CD14-positive monocyte (primary cell): ENCODE measurements around the gene CDKN2C. TPM values are rescaled to one million over a fixed set of nuclear protein-coding genes. Genes with fewer than 3 reads are reported as not detected.

Source experiments
- DNase-seq, 3 donors: peaks; one replicate each; pipeline ENCODE4 v3.0.0-alpha.2; 2011 to 2022
- H2AFZ ChIP-seq: 2 replicates; pipeline ENCODE4 v1.6.0; 2012; ENCODE audit warnings: mild to moderate bottlenecking, low read depth, low read length, inconsistent platforms; ENCODE audit not compliant: insufficient read depth, poor library complexity, severe bottlenecking
- H3K27ac ChIP-seq, 2 donors: 1 replicate in 1 of 2; 2 replicates in 1 of 2; pipeline ENCODE4 v1.5.1; 2012 to 2013; ENCODE audit warnings: low read length in 2 of 2, control low read depth in 1 of 2, inconsistent platforms in 1 of 2, low read depth in 1 of 2, mild to moderate bottlenecking in 1 of 2
- H3K27me3 ChIP-seq, 2 donors: one replicate each; pipeline versions ENCODE4 v1.6.0 to v1.6.1; 2011 to 2013; ENCODE audit warnings: low read length in 2 of 2; ENCODE audit not compliant: control insufficient read depth in 2 of 2, insufficient read depth in 2 of 2
- H3K36me3 ChIP-seq, 2 donors: replicated peaks in 1 of 2; 1 replicate in 1 of 2; 2 replicates in 1 of 2; pipeline versions ENCODE4 v1.5.1 to v1.6.1; 2012 to 2013; ENCODE audit warnings: low read length in 2 of 2, control low read depth in 1 of 2, inconsistent platforms in 1 of 2, mild to moderate bottlenecking in 1 of 2; ENCODE audit not compliant: insufficient read depth in 2 of 2, control insufficient read depth in 1 of 2
- H3K4me1 ChIP-seq, 2 donors: 1 replicate in 1 of 2; 2 replicates in 1 of 2; pipeline versions ENCODE4 v1.5.1 to v1.6.1; 2012 to 2013; ENCODE audit warnings: low read length in 2 of 2, control low read depth in 1 of 2, inconsistent platforms in 1 of 2, mild to moderate bottlenecking in 1 of 2, moderate library complexity in 1 of 2; ENCODE audit not compliant: insufficient read depth in 2 of 2, control insufficient read depth in 1 of 2
- H3K4me2 ChIP-seq: replicated peaks from 2 replicates; pipeline ENCODE3; 2012; ENCODE audit warnings: low read length, moderate library complexity, mild to moderate bottlenecking; ENCODE audit not compliant: poor library complexity, severe bottlenecking; ENCODE audit errors: extremely low read depth
- H3K4me3 ChIP-seq, 3 experiments: fragments of 200-600 bp in 1 of 3; sonication (generic) in 1 of 3; replicated peaks in 1 of 3; 1 replicate in 2 of 3; 2 replicates in 1 of 3; pipeline ENCODE4 v1.5.1; 2011 to 2013; ENCODE audit warnings: low read length in 3 of 3, mild to moderate bottlenecking in 3 of 3, control low read depth in 2 of 3, low read depth in 2 of 3, inconsistent platforms in 1 of 3, moderate library complexity in 1 of 3
- H3K79me2 ChIP-seq: 2 replicates; pipeline ENCODE4 v1.6.0; 2012; ENCODE audit warnings: mild to moderate bottlenecking, control low read depth, inconsistent platforms, low read length, moderate library complexity; ENCODE audit not compliant: insufficient read depth
- H3K9ac ChIP-seq: 2 replicates; pipeline ENCODE4 v1.6.0; 2017; ENCODE audit warnings: low read length, mild to moderate bottlenecking; ENCODE audit not compliant: insufficient read depth, poor library complexity, severe bottlenecking
- H3K9me3 ChIP-seq, 2 donors: replicated peaks in 1 of 2; 1 replicate in 1 of 2; 2 replicates in 1 of 2; pipeline versions ENCODE4 v1.5.1 to v1.6.1; 2012 to 2013; ENCODE audit warnings: low read length in 2 of 2, control low read depth in 1 of 2; ENCODE audit not compliant: control insufficient read depth in 1 of 2, insufficient read depth in 1 of 2
- H4K20me1 ChIP-seq: 2 replicates; pipeline ENCODE4 v1.6.0; 2012; ENCODE audit warnings: mild to moderate bottlenecking, low read length, control low read depth, moderate library complexity; ENCODE audit not compliant: insufficient read depth
- H3K27ac Mint-ChIP-seq, 7 donors: one replicate each; pipeline ENCODE4 v1.8.0; 2020; ENCODE audit warnings: mild to moderate bottlenecking in 7 of 7, mixed read lengths in 7 of 7, moderate library complexity in 6 of 7, inconsistent platforms in 2 of 7
- H3K27me3 Mint-ChIP-seq, 3 donors: one replicate each; pipeline ENCODE4 v1.8.0; 2021 to 2022; ENCODE audit warnings: low read depth in 3 of 3, mild to moderate bottlenecking in 3 of 3, mixed read lengths in 3 of 3, moderate library complexity in 3 of 3, inconsistent platforms in 1 of 3
- H3K36me3 Mint-ChIP-seq, 2 donors: one replicate each; pipeline ENCODE4 v1.8.0; 2020; ENCODE audit warnings: mixed read lengths in 2 of 2, inconsistent platforms in 1 of 2, mild to moderate bottlenecking in 1 of 2
- H3K4me1 Mint-ChIP-seq: one replicate; pipeline ENCODE4 v1.8.0; 2020; ENCODE audit warnings: mild to moderate bottlenecking, mixed read lengths
- H3K4me3 Mint-ChIP-seq, 2 donors: one replicate each; pipeline ENCODE4 v1.8.0; 2020; ENCODE audit warnings: mild to moderate bottlenecking in 2 of 2, mixed read lengths in 2 of 2, moderate library complexity in 1 of 2
- H3K9me3 Mint-ChIP-seq, 7 donors: one replicate each; pipeline ENCODE4 v1.8.0; 2020 to 2022; ENCODE audit warnings: mixed read lengths in 7 of 7, mild to moderate bottlenecking in 6 of 7, moderate library complexity in 6 of 7, inconsistent platforms in 2 of 7
- WGBS: methylation state at CpG from one replicate; pipeline ENCODE4 v1.1.5; 2013; ENCODE audit warnings: missing lambda C conversion rate; ENCODE audit not compliant: insufficient coverage; 5-methylcytosine and 5-hydroxymethylcytosine counted together
- intact Hi-C, 2 donors: fragments of 100-400 bp; cut with micrococcal nuclease; formaldehyde crosslinking; loops; one replicate each; pipeline versions ENCODE4 v1.15.0 to v1.15.1; 2023
- polyA plus RNA-seq, 3 donors: library from polyadenylated mRNA; depleted of rRNA in 1 of 3; unstranded in 2 of 3; stranded (reverse) in 1 of 3; fragments of 300-500 nt in 2 of 3; fragments of >200 nt in 1 of 3; fragmentation: Illumina TruSeq in 2 of 3; gene quantifications; 1 replicate in 2 of 3; 2 replicates in 1 of 3; pipeline ENCODE4 v1.2.3, GENCODE V29; 2012 to 2021
- TF ChIP-seq, protein P1 (sequence below): fragments of 200-600 bp; IDR thresholded peaks from one replicate; pipeline ENCODE4 v1.8.0; 2022; ENCODE audit warnings: antibody characterized with exemption, mild to moderate bottlenecking

CDKN2C gene
- polyA plus RNA-seq, 3 donors: 5.3 to 9.9 (median 7.4) TPM

GRCh38 chr1:50929376-50929958 lies 40.6 kb upstream of the CDKN2C start:
- Histone ChIP-seq H3K4me3 (no peak overlapping the region), H3K9ac (no peak overlapping the region), H3K79me2 (peaks cover 58% of the 10 kb centered on the region), H3K27me3 (no peaks in the 10 kb centered on the region), H3K27ac (no peak overlapping the region), H3K9me3 (peaks cover 0 to 2% of the 10 kb centered on the region in 2 donors), H2AFZ (no peak overlapping the region), H3K36me3 (no peaks in the 10 kb centered on the region), H4K20me1 (peaks cover 5% of the 10 kb centered on the region), H3K4me1 (no peaks in the 10 kb centered on the region), H3K4me2 (no peak overlapping the region)
- Mint-ChIP-seq H3K9me3 (peaks cover 0 to 11% (median 5%) of the 10 kb centered on the region in 7 donors), H3K4me3 (no peak overlapping the region), H3K36me3 (peaks cover 10 to 16% of the 10 kb centered on the region in 2 donors), H3K4me1 (peaks cover 4% of the 10 kb centered on the region), H3K27me3 (no peaks in the 10 kb centered on the region), H3K27ac (no peak overlapping the region)
- TF ChIP-seq, protein P1, sequence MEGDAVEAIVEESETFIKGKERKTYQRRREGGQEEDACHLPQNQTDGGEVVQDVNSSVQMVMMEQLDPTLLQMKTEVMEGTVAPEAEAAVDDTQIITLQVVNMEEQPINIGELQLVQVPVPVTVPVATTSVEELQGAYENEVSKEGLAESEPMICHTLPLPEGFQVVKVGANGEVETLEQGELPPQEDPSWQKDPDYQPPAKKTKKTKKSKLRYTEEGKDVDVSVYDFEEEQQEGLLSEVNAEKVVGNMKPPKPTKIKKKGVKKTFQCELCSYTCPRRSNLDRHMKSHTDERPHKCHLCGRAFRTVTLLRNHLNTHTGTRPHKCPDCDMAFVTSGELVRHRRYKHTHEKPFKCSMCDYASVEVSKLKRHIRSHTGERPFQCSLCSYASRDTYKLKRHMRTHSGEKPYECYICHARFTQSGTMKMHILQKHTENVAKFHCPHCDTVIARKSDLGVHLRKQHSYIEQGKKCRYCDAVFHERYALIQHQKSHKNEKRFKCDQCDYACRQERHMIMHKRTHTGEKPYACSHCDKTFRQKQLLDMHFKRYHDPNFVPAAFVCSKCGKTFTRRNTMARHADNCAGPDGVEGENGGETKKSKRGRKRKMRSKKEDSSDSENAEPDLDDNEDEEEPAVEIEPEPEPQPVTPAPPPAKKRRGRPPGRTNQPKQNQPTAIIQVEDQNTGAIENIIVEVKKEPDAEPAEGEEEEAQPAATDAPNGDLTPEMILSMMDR: peak; percentile 71
- intact Hi-C loops: loop anchor here in 1 of 2 donors (10.0 kb wide), 1 partner anchor 255 kb away; no protein-coding TSS in a partner anchor
- peak in 2 of 3 donors; percentile 11 to 32 for DNase-seq
- no CpG with 5 or more reads among the region's 2 CpGs for WGBS

DNA sequence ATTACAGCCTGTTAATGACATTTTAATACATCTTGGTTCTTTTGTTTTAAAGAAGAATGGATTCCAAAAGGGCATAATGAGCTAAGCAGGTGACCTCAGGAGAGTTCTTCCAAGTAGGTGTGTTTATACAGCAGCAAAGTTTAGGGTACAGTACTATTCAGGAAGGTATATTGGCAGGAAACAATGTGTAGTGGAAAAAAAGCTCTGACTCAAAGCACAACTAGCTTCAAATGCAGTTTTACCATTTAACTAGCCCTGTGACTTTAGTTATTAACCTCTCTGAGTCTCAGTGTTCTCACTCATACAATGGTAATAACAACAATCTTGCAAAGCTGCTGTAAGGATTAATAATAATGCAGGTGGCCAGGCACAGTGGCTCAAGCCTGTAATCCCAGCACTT lies 39.9 kb upstream of the CDKN2C start:
- DNase-seq: no peak
- no peaks in the 10 kb centered on the region for H3K4me1 ChIP-seq
- H3K27me3 Mint-ChIP-seq: no peaks in the 10 kb centered on the region
- peaks cover 5% of the 10 kb centered on the region for H4K20me1 ChIP-seq
- H3K4me3 Mint-ChIP-seq: no peak overlapping the region
- no peaks in the 10 kb centered on the region for H3K9me3 ChIP-seq
- H3K4me1 Mint-ChIP-seq: peaks cover 4% of the 10 kb centered on the region
- no peak overlapping the region for H3K4me3 ChIP-seq
- H3K36me3 ChIP-seq: no peaks in the 10 kb centered on the region
- peaks cover 10 to 16% of the 10 kb centered on the region in 2 donors for H3K36me3 Mint-ChIP-seq
- no peak overlapping the region for H3K27ac ChIP-seq
- intact Hi-C loops: no loop called here
- H3K27me3 ChIP-seq: no peaks in the 10 kb centered on the region
- H3K9ac ChIP-seq: no peak overlapping the region
- H3K9me3 Mint-ChIP-seq: peaks cover 0 to 10% (median 5%) of the 10 kb centered on the region in 7 donors
- H3K27ac Mint-ChIP-seq: no peak overlapping the region
- no peak overlapping the region for H2AFZ ChIP-seq
- TF ChIP-seq, protein P1: no peak
- peaks cover 58% of the 10 kb centered on the region for H3K79me2 ChIP-seq
- H3K4me2 ChIP-seq: no peak overlapping the region
